ENCODE measurements around the gene PTGS2.

The PTGS2 gene

GRCh38 chr1:186680245-186681061 lies at the start of gene PTGS2:
Gene PTGS2, minus strand, starts transcription at chr1:186680423. Its CDS starts 133 bp downstream, at chr1:186680290.
- DNase-seq (ENCODE audit: low read depth, low spot score), result no peak

DNA sequence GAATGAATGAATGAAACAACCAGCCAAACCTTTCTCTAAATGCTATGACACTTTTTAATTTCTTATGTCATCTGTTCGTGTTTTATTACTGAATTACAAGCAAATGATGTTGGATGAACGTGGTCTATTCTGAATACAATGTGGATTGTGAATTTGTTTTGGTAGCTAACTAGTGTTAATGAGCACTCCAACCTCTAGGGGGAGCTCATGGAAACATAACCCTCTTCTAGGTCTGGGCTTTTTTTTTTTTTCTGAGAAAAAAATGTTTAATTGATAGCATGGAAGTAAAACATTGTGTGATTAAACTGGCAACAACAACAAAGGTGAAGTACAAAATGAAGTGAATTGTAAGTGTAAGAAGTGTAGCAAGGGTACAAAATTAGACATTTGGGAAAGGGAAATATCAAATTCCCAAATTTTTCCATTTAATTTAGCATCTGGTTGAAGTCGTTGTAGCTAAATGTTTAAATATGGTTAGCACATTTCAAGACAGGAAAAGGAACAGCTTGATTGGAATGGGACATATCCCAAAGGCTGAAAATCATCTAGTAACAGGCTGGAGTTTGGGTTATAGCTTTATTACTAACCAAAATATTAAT lies 42.6 kb upstream of the PTGS2 start:
- DNase-seq (ENCODE audit: low read depth, low spot score), result no peak

GRCh38 chr1:186717286-186717685 lies 37.1 kb upstream of the PTGS2 start:
- no peak for DNase-seq (ENCODE audit: low read depth, low spot score)

- no peak for DNase-seq (ENCODE audit: low read depth, low spot score)
Observed at GRCh38 chr1:186715887-186716809, 35.9 kb upstream of the PTGS2 start.

DNA sequence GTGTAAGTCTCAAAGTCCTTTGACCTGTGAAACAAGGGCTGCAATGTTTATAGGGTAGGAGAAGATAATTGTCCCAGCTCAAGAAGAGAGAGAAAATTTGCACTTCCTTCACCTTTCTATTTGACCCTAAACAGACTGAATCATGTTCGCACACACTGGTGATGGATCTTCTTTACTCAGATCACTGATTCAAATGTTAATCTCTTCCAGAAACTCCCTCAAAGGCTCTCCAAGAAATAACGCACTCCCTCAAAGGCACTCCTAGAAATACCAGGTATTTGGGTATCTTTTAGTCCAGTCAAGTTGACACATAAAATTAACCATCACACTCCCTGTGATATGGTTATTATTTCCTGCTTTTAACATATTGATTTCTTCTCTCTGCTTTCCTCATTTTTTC lies 30.5 kb upstream of the PTGS2 start:
- no peak for DNase-seq (ENCODE audit: low read depth, low spot score)

GRCh38 chr1:186708694-186709097 lies 28.5 kb upstream of the PTGS2 start:
- DNase-seq (ENCODE audit: low read depth, low spot score), result no peak

- no peak for DNase-seq (ENCODE audit: low read depth, low spot score)
Observed at GRCh38 chr1:186703209-186703766, 23.1 kb upstream of the PTGS2 start.

DNA sequence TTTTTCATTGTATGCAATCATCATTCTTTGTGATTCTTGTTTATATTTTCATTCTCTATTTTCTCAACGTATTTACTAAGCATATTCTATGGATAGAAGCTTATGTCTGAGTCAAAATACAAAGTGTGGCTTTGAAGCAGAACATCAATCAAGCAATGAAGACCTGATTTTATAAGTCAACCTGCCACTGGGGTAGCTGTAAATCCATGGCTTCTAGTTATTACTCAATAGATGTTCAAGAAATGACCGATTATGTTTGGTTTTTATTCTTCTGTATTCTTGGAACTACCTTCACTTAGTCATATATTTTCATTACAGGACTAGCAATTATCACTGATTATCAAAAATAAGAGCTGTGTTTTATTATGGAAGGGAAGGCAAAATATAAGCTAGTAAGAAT lies 20.5 kb upstream of the PTGS2 start:
- no peak for DNase-seq (ENCODE audit: low read depth, low spot score)

- DNase-seq (ENCODE audit: low read depth, low spot score), result no peak
Observed at GRCh38 chr1:186699519-186699918, 19.3 kb upstream of the PTGS2 start.

GRCh38 chr1:186689907-186690306 lies 9.7 kb upstream of the PTGS2 start:
- DNase-seq (ENCODE audit: low read depth, low spot score), result no peak

- no peak for DNase-seq (ENCODE audit: low read depth, low spot score)
Observed at GRCh38 chr1:186689376-186689775, 9.2 kb upstream of the PTGS2 start.

- no peak for DNase-seq (ENCODE audit: low read depth, low spot score)
Observed at GRCh38 chr1:186683652-186684410, 3.6 kb upstream of the PTGS2 start.

GRCh38 chr1:186682736-186683135 lies 2.5 kb upstream of the PTGS2 start:
- no peak for DNase-seq (ENCODE audit: low read depth, low spot score)

- no peak for DNase-seq (ENCODE audit: low read depth, low spot score)
Observed at GRCh38 chr1:186681801-186682200, 1.6 kb upstream of the PTGS2 start.

GRCh38 chr1:186681121-186681520 lies 898 bp upstream of the PTGS2 start:
- DNase-seq (ENCODE audit: low read depth, low spot score), result no peak

- no peak for DNase-seq (ENCODE audit: low read depth, low spot score)
Observed at GRCh38 chr1:186679924-186680244, 339 bp downstream of the PTGS2 start.

GRCh38 chr1:186678155-186678554 lies 2.1 kb downstream of the PTGS2 start:
- DNase-seq (ENCODE audit: low read depth, low spot score), result no peak

DNA sequence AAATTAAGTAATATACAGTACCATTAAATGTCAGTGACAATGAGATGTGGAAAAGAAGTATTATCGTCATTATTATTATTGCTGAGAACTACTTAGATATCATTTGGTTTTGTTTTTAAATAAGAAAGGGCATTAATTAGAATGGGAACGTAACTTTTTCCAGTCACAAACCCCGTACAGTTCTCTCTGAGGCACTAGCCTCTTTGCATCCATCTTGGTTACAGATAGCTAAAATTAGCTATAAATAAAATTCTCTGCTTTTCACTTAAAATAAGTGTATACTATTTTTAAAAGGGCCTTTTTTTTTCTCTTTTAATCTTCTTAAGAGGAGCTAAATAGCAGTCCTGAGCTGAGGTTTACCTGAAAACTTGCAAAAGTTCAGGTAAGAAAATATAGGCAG lies 7.6 kb downstream of the PTGS2 start:
- DNase-seq (ENCODE audit: low read depth, low spot score), result no peak

- no peak for DNase-seq (ENCODE audit: low read depth, low spot score)
Observed at GRCh38 chr1:186672131-186672530, 8.1 kb downstream of the PTGS2 start.

- no peak for DNase-seq (ENCODE audit: low read depth, low spot score)
Observed at GRCh38 chr1:186671136-186671825, 8.9 kb downstream of the PTGS2 start.
